Heart left ventricle (tissue), 16 donors: ENCODE results near the gene ANKRD22. TPM values are rescaled to one million over a fixed set of nuclear protein-coding genes. Genes with fewer than 3 reads are reported as not detected.
A peak's percentile ranks its signal among the peaks of the same experiment; 100 is the strongest.

Experiments used
- ATAC-seq, 4 donors: fragments of 200-7000 bp; cut with Tn5 transposase; one replicate each; pipeline ENCODE4 v1.9.1; 2020 to 2022; ENCODE audit warnings: moderate library complexity in 4 of 4, mild to moderate bottlenecking in 3 of 4, moderate number of reproducible peaks in 1 of 4
- DNase-seq, 5 donors: peaks; one replicate each; pipeline ENCODE4 v3.0.0-alpha.2; 2020
- H3K27ac ChIP-seq, 12 donors: fragments of 200-600 bp; sonication (generic) in 4 of 12; one replicate each; pipeline versions ENCODE4 v1.5.0 to v1.8.0; 2016 to 2022; ENCODE audit warnings: mild to moderate bottlenecking in 2 of 12
- H3K27me3 ChIP-seq, 9 donors: fragments of 200-600 bp; sonication (generic) in 2 of 9; one replicate each; pipeline versions ENCODE4 v1.5.1 to v1.8.0; 2016 to 2022; ENCODE audit warnings: mild to moderate bottlenecking in 3 of 9
- H3K36me3 ChIP-seq, 9 donors: fragments of 200-600 bp; sonication (generic) in 2 of 9; one replicate each; pipeline versions ENCODE4 v1.5.0 to v1.8.0; 2018 to 2022; ENCODE audit warnings: mild to moderate bottlenecking in 2 of 9
- H3K4me1 ChIP-seq, 12 donors: fragments of 200-600 bp; sonication (generic) in 4 of 12; one replicate each; pipeline versions ENCODE4 v1.5.0 to v1.8.0; 2016 to 2022; ENCODE audit warnings: mild to moderate bottlenecking in 3 of 12
- H3K4me3 ChIP-seq, 12 donors: fragments of 200-600 bp; sonication (generic) in 4 of 12; one replicate each; pipeline versions ENCODE4 v1.5.0 to v1.8.0; 2017 to 2022; ENCODE audit warnings: mild to moderate bottlenecking in 9 of 12, moderate library complexity in 4 of 12
- H3K9me3 ChIP-seq, 12 donors: fragments of 200-600 bp; sonication (generic) in 4 of 12; one replicate each; pipeline versions ENCODE4 v1.5.0 to v1.8.0; 2016 to 2022; ENCODE audit warnings: mild to moderate bottlenecking in 1 of 12
- POLR2A ChIP-seq, 2 donors: fragments of 450-650 bp; IDR thresholded peaks; one replicate each; pipeline ENCODE4 v1.6.1; 2017; ENCODE audit warnings: antibody characterized with exemption in 2 of 2, mild to moderate bottlenecking in 2 of 2, moderate library complexity in 2 of 2
- WGBS, 4 donors: extraction: QIAGEN DNeasy Blood & Tissue Kit in 2 of 4; methylation state at CpG; one replicate each; pipeline versions ENCODE4 v1.1.5 to v1.1.7; 2013 to 2018; 5-methylcytosine and 5-hydroxymethylcytosine counted together
- intact Hi-C, 10 donors: fragments of 100-400 bp; cut with DNase I; formaldehyde crosslinking; loops; one replicate each; pipeline versions ENCODE4 v1.11.1 to v1.14.2; 2022
- polyA plus RNA-seq, 2 donors: library from polyadenylated mRNA; stranded (reverse); fragments of 200-250 nt; gene quantifications; one replicate each; pipeline ENCODE4 v1.2.3, GENCODE V29; 2013
- total RNA-seq, 9 donors: library from RNA; depleted of rRNA in 2 of 9; stranded (reverse); fragments of >200 nt in 2 of 9; fragmentation: NEBNext Ultra II Directional in 3 of 9; extraction: Animal tissue kit (Norgen Biotek cat#: 25700) in 3 of 9; gene quantifications; one replicate each; pipeline versions ENCODE4 v1.1.0 to v1.2.4, GENCODE V29; 2016 to 2023
- TF ChIP-seq, protein P1 (sequence below), 12 donors: fragments of 200-600 bp; sonication (generic) in 4 of 12; IDR thresholded peaks; one replicate each; pipeline versions ENCODE4 v1.5.0 to v1.8.0; 2018 to 2022; ENCODE audit warnings: antibody characterized with exemption in 12 of 12, mild to moderate bottlenecking in 5 of 12
- donor health status: ischemic (EF 13 %, LVEDD 7.1; RV severe dilation, severe dysfunction).
- donor health status: healthy with polysubstance abuse.
- donor health status: DM: no; HTN: yes; CAD: no.
- donor health status: DM: no; HTN: no; CAD: no.
- donor health status: ischemic (EF 25% LVEDD 6.9; RV normal size, moderate dysfunction).
- donor health status: ischemic (EF 25% LVEDD 5.7; RV mildly dilated, moderate dysfunction).
- donor health status: healthy.
- donor health status: DM: yes; HTN: yes; CAD: no.
- donor health status: ischemic (EF 35%, LVEDD 5.7; RV mildly dilated, moderate dysfunction).
- donor health status: nonischemic (EF 11% LVEDD 7.7; RV severe dilation, severe dysfunction).
- donor health status: DM: yes; HTN: yes; CAD: no.
- donor health status: PGD.
- donor health status: ischemic (EF 29% LVEDD 5.4; RV normal size, mild dysfunction).
- donor health status: nonischemic (EF 23%, LVEDD 6.1; RV moderate dilation, normal function).

Gene ANKRD22
- total and polyA plus RNA-seq, 11 donors: 0.12 to 5.9 (median 0.52) TPM; not detected in 8

DNA sequence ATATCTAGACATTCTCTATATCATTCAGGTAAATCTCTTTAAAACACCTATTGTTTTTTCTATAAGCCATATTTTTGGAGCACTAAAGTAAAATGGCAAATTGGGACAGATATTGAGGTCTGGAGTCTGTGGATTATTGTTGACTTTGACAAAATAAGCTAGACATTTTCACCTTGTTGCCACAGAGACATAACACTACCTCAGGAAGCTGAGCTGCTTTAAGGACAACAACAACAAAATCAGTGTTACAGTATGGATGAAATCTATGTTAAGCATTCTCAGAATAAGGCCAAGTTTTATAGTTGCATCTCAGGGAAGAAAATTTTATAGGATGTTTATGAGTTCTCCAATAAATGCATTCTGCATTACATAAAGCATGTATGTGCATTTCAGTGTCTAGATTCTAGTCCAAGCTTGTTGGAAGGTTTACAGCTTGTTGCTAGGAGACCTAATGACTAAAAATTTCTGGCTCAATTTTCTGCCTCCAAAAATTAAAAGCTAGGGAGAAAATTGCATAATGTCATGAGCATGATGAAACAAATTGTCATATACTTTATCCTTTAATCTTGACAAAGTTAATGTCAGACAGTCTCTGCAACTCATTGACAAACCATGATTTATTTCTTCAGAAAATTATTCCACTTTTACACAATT, 30.8 kb downstream of the ANKRD22 start:
- peaks cover 0 to 8% (median 0%) of the 10 kb centered on the region in 12 donors for H3K4me1 ChIP-seq
- TF ChIP-seq, protein P1, sequence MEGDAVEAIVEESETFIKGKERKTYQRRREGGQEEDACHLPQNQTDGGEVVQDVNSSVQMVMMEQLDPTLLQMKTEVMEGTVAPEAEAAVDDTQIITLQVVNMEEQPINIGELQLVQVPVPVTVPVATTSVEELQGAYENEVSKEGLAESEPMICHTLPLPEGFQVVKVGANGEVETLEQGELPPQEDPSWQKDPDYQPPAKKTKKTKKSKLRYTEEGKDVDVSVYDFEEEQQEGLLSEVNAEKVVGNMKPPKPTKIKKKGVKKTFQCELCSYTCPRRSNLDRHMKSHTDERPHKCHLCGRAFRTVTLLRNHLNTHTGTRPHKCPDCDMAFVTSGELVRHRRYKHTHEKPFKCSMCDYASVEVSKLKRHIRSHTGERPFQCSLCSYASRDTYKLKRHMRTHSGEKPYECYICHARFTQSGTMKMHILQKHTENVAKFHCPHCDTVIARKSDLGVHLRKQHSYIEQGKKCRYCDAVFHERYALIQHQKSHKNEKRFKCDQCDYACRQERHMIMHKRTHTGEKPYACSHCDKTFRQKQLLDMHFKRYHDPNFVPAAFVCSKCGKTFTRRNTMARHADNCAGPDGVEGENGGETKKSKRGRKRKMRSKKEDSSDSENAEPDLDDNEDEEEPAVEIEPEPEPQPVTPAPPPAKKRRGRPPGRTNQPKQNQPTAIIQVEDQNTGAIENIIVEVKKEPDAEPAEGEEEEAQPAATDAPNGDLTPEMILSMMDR (IDR thresholded peaks at IDR 0.05): no peak
- TF ChIP-seq POLR2A (IDR thresholded peaks at IDR 0.05): no peak
- no peak for ATAC-seq
- no peak overlapping the region for H3K4me3 ChIP-seq
- intact Hi-C loops: no loop called here
- H3K9me3 ChIP-seq: no peaks in the 10 kb centered on the region
- H3K36me3 ChIP-seq: no peaks in the 10 kb centered on the region
- no peak for DNase-seq
- no peak overlapping the region for H3K27ac ChIP-seq
- no peaks in the 10 kb centered on the region for H3K27me3 ChIP-seq

DNA sequence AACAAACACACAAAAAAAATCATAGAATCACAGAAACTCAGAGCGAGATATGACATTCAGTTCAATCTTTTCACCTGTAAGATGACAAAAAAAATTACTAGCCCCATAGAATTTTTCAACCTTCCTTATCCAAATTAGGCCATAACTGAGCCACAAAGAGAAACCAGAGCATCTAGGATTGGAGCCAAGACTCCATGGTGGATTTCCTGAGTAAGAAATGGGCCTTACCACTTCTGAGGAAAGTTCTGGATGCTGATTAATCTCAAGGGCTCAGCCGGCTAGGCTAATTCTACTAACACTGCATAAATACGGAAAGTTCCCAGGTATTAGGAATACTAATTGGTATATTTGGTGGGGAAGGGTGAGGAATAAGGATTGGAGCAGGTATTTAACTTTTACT, 32.4 kb downstream of the ANKRD22 start:
- no peaks in the 10 kb centered on the region for H3K4me1 ChIP-seq
- DNase-seq (no peak), ATAC-seq (no peak)
- H3K36me3 ChIP-seq: no peaks in the 10 kb centered on the region
- TF ChIP-seq POLR2A (IDR thresholded peaks at IDR 0.05): no peak
- TF ChIP-seq, protein P1 (IDR thresholded peaks at IDR 0.05): no peak
- intact Hi-C loops: loop anchor here in 3 of 10 donors (10.0 kb wide), 2 partner anchors 244 to 254 kb away; no protein-coding TSS in a partner anchor
- no peak overlapping the region for H3K27ac ChIP-seq
- H3K4me3 ChIP-seq: no peak overlapping the region
- H3K27me3 ChIP-seq: no peaks in the 10 kb centered on the region
- WGBS, 4 donors: 69 to 80% (median 76%) methylated on average over 3 of the region's 3 CpGs
- no peaks in the 10 kb centered on the region for H3K9me3 ChIP-seq

DNA sequence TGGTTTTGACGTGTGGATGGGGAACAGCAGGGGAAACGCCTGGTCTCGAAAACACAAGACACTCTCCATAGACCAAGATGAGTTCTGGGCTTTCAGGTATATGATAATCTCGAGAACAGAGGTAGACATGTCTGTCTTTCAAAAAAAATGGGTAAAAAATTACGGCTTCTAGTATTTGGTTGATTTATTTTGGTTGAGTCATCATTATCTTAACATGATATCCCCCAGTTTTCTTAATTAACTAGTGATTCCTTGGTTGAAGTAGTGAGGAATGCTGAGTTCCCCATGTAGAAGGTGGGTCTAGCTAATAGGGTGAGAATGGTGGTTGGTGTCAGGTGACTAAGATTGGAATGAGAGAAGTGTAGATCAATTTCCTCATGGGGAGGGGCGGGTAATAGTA, 38.4 kb downstream of the ANKRD22 start:
- ATAC-seq (no peak), DNase-seq (no peak)
- no peaks in the 10 kb centered on the region for H3K4me1 ChIP-seq
- no peaks in the 10 kb centered on the region for H3K36me3 ChIP-seq
- TF ChIP-seq, protein P1 (IDR thresholded peaks at IDR 0.05): no peak
- TF ChIP-seq POLR2A (IDR thresholded peaks at IDR 0.05): no peak
- H3K4me3 ChIP-seq: no peak overlapping the region
- WGBS, 4 donors: 82 to 86% (median 83%) methylated on average over 6 of the region's 6 CpGs
- H3K27ac ChIP-seq: no peak overlapping the region
- no peaks in the 10 kb centered on the region for H3K9me3 ChIP-seq
- intact Hi-C loops: loop anchor here in 4 of 10 donors (5.0 to 10.0 kb wide), 3 partner anchors 126 to 248 kb away; no protein-coding TSS in a partner anchor
- H3K27me3 ChIP-seq: peaks cover 0 to 8% (median 0%) of the 10 kb centered on the region in 9 donors

DNA sequence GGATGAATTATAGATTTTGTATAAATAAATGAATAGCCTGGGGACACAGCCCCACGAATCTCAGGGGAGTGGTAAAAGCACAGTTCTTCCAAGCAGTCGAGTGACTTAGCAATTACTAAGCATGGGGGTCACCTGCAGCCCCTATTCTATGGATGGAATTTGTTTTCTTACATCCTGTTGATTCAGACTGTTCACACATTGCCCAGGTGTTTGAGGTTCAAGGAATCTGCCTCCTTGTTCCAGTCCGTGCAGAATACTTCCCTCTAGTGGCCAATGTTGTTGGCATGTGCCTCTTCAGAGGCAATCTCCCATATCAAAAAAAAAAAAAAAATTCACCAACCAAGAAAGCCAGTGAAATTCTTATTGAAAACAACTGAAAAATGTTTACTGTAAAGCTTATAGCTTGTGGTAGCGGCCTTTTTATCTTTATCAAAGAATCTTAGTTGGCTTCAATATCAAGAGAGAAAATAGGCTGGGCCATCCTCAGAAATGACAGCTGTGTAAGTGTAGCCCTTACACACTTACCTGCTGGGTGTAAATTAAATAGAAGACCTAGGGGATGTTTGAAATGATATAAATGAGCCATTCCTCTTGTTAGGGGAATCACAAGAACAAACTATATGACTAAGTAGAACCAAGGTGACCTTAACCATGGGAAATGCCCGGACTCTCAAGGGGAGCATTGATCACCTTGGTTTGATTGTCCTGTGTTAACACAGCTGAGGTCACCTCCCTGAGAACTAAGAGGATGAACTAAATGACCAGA, 41.3 kb downstream of the ANKRD22 start:
- Histone ChIP-seq H3K4me1 (no peaks in the 10 kb centered on the region), H3K36me3 (no peaks in the 10 kb centered on the region), H3K27ac (no peak overlapping the region), H3K9me3 (no peaks in the 10 kb centered on the region), H3K27me3 (peaks cover 0 to 8% (median 0%) of the 10 kb centered on the region in 9 donors), H3K4me3 (no peak overlapping the region)
- DNase-seq (no peak), ATAC-seq (peak in 1 of 4 donors; percentile 49)
- WGBS, 4 donors: 41 to 49% (median 44%) methylated on average over 5 of the region's 5 CpGs
- no peak for TF ChIP-seq POLR2A (IDR thresholded peaks at IDR 0.05)
- TF ChIP-seq, protein P1 (IDR thresholded peaks at IDR 0.05): peak; percentile 39 to 68 (median 56)
- intact Hi-C loops: loop anchor here in 4 of 10 donors (5.0 to 10.0 kb wide), 3 partner anchors 123 to 246 kb away; no protein-coding TSS in a partner anchor
